ENCODE data around the gene SPEM3. TPM values are rescaled to one million over a fixed set of nuclear protein-coding genes. Genes with fewer than 3 reads are reported as not detected.

Gene SPEM3
- polyA plus RNA-seq, 2 of the 4 experiments (the other 2 are of a cell fraction) = not detected

- Histone ChIP-seq H3K9me3 (no peaks in the 10 kb centered on the region), H3K4me2 (no peak within 1 kb of the TSS), H3K4me1 (no peaks in the 10 kb centered on the region), H3K4me3 (no peak within 1 kb of the TSS), H3K27ac (no peak within 1 kb of the TSS)
- TF ChIP-seq CBX2 (IDR thresholded peaks at IDR 0.05; ENCODE audit: borderline replicate concordance, low read depth) = no peak
- TF ChIP-seq RARB (CRISPR knock-in tag; IDR thresholded peaks at IDR 0.05) = no peak
- ATAC-seq (no peak), FAIRE-seq (no peak), DNase-seq (ENCODE audit: low read depth in 1 of 2, low spot score in 1 of 2) (no peak)
- ChIA-PET CTCF (interaction anchor here (0.5 to 5.7 kb wide), 4 partner anchors 11 to 128 kb away, joined by 3 to 50 read pairs (median 8); partner anchors contain the start of genes TMEM102 and TMEM95), POLR2A (interaction anchor here (1.1 to 1.9 kb wide), 2 partner anchors 10 to 21 kb away, joined by 4 to 9 read pairs; partner anchors contain the start of genes TMEM102 and TMEM256)
- WGBS (ENCODE audit: missing lambda C conversion rate) = 52% methylated on average over 6 of the region's 7 CpGs
These were observed 3.3 kb upstream of the SPEM3 start, which contains the start of gene SPEM2 for GRCh38 chr17:7425316-7425715. SPEM2 (plus strand) TSS chr17:7425616; CDS start chr17:7425689, 73 bp downstream.

GRCh38 chr17:7425756-7426155, 2.9 kb upstream of the SPEM3 start:
- Histone ChIP-seq H3K4me3 (no peak overlapping the region), H3K27ac (no peak overlapping the region), H3K9me3 (no peaks in the 10 kb centered on the region), H3K4me2 (no peak overlapping the region), H3K4me1 (no peaks in the 10 kb centered on the region)
- 74% methylated on average over 8 of the region's 8 CpGs for WGBS (ENCODE audit: missing lambda C conversion rate)
- ATAC-seq = no peak
- no peak for FAIRE-seq
- ChIA-PET CTCF (interaction anchor here (0.5 to 5.7 kb wide), 5 partner anchors 10 to 135 kb away, joined by 3 to 50 read pairs (median 5); partner anchors contain the start of genes TMEM102 and TMEM95), POLR2A (interaction anchor here (1.1 to 1.9 kb wide), 2 partner anchors 10 to 22 kb away, joined by 4 to 9 read pairs; partner anchors contain the start of genes TMEM102 and TMEM256)
- TF ChIP-seq HEYL (CRISPR knock-in tag; IDR thresholded peaks at IDR 0.05) (no peak), KDM1A (IDR thresholded peaks at IDR 0.05; ENCODE audit: low read depth) (no peak), RFX5 (IDR thresholded peaks at IDR 0.05) (no peak), PHF8 (IDR thresholded peaks at IDR 0.05; ENCODE audit: borderline replicate concordance, low read depth) (no peak), RARB (CRISPR knock-in tag; IDR thresholded peaks at IDR 0.05) (no peak), EHMT2 (IDR thresholded peaks at IDR 0.05; ENCODE audit: low read depth) (no peak), EHF (CRISPR knock-in tag; IDR thresholded peaks at IDR 0.05) (no peak), HMGXB4 (CRISPR knock-in tag; IDR thresholded peaks at IDR 0.05; ENCODE audit: borderline replicate concordance) (no peak), HES2 (IDR thresholded peaks at IDR 0.05) (no peak), FOSB (CRISPR knock-in tag; IDR thresholded peaks at IDR 0.05) (no peak), HOXB5 (CRISPR knock-in tag; IDR thresholded peaks at IDR 0.05) (no peak), MAZ (IDR thresholded peaks at IDR 0.05; ENCODE audit: borderline replicate concordance, low read depth, low read length) (no peak), ZC3H11A (IDR thresholded peaks at IDR 0.05) (no peak), HOXB13 (CRISPR knock-in tag; IDR thresholded peaks at IDR 0.05; ENCODE audit: low read depth) (no peak), MYC (IDR thresholded peaks at IDR 0.05; ENCODE audit: borderline replicate concordance, low read length) (no peak), ZNF302 (CRISPR knock-in tag; IDR thresholded peaks at IDR 0.05) (no peak), FOSL2 (IDR thresholded peaks at IDR 0.05) (no peak), FOSL2 (CRISPR knock-in tag; IDR thresholded peaks at IDR 0.05) (no peak), NFE2L2 (conservative IDR thresholded peaks at IDR 0.05; ENCODE audit: low read length) (no peak), CBX8 (IDR thresholded peaks at IDR 0.05) (no peak), REST (IDR thresholded peaks at IDR 0.05) (no peak)
- no peak for DNase-seq (ENCODE audit: low read depth in 1 of 2, low spot score in 1 of 2)

Data from A549 (cell line).